Measurements from ENCODE around the gene ACSL1.

Gene ACSL1

DNA sequence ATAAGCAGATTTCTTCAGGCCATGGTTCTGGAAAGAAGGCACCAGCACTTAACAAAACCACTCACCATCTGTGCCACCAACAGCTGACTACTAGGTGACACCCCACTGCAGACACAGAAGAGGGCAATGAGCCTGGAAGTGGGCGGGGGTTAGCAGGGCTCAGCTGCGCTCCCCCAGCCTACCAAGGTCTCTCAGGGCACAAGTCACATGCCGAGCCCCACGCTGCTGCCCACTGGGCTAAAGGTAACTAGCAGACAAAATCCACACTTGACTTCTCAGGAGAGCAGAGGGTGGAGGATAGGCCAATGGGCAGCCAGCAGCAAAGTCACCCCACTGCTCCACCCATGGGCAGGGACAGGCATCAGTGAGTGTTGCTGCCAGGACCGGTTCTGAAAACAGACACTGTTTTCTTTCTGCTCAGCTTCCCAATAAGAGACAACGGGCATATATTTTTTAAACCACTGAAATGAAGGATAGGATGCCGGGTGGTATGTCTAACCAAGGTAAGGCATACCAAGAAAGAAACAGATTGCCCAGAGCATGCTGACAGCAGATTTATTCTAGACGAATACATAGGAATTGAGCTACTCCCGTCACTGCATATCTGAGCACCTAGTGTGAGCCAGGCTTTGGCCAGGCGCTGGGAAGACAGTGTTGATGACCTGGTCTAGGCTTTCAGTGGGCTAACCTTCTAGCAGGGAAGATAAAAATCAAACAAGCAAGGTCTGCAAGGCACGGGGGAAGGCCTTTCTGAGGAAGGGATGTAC, 20.1 kb downstream of the ACSL1 start:
- no peak overlapping the region for H3K4me3 ChIP-seq (ENCODE audit: low read depth, low read length)
- TF ChIP-seq MYC (IDR thresholded peaks at IDR 0.05; ENCODE audit: low read depth, low read length) (no peak), POLR2A (IDR thresholded peaks at IDR 0.05; ENCODE audit: extremely low read depth, insufficient read length) (no peak)
- TF ChIP-seq, protein P1, sequence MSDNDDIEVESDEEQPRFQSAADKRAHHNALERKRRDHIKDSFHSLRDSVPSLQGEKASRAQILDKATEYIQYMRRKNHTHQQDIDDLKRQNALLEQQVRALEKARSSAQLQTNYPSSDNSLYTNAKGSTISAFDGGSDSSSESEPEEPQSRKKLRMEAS (IDR thresholded peaks at IDR 0.05; ENCODE audit: low read depth, low read length) = no peak
- TF ChIP-seq, protein P2, sequence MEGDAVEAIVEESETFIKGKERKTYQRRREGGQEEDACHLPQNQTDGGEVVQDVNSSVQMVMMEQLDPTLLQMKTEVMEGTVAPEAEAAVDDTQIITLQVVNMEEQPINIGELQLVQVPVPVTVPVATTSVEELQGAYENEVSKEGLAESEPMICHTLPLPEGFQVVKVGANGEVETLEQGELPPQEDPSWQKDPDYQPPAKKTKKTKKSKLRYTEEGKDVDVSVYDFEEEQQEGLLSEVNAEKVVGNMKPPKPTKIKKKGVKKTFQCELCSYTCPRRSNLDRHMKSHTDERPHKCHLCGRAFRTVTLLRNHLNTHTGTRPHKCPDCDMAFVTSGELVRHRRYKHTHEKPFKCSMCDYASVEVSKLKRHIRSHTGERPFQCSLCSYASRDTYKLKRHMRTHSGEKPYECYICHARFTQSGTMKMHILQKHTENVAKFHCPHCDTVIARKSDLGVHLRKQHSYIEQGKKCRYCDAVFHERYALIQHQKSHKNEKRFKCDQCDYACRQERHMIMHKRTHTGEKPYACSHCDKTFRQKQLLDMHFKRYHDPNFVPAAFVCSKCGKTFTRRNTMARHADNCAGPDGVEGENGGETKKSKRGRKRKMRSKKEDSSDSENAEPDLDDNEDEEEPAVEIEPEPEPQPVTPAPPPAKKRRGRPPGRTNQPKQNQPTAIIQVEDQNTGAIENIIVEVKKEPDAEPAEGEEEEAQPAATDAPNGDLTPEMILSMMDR (IDR thresholded peaks at IDR 0.05; ENCODE audit: low read depth, low read length) = no peak
- DNase-seq (ENCODE audit: low read depth) = no peak

DNA sequence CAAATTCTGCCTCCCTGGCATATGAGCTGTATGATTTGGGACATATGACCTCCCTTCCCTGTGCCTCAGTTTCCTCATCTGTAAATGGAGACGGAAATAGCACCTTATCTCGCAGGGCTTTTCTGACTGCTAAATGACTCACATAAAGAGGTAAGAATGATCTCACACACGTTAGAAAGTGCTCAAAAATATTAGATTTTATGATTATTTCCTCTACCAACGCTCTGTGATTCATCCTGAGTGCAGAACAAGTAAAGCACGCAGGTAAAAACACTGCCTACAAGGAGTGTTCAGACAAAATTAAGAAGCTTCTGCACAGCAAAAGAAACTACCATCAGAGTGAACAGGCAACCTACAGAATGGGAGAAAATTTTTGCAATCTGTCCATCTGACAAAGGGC, 21.1 kb downstream of the ACSL1 start:
- no peak overlapping the region for H3K4me3 ChIP-seq (ENCODE audit: low read depth, low read length)
- TF ChIP-seq, protein P1 (IDR thresholded peaks at IDR 0.05; ENCODE audit: low read depth, low read length) = no peak
- no peak for TF ChIP-seq POLR2A (IDR thresholded peaks at IDR 0.05; ENCODE audit: extremely low read depth, insufficient read length)
- TF ChIP-seq, protein P2 (IDR thresholded peaks at IDR 0.05; ENCODE audit: low read depth, low read length) = no peak
- no peak for TF ChIP-seq MYC (IDR thresholded peaks at IDR 0.05; ENCODE audit: low read depth, low read length)
- no peak for DNase-seq (ENCODE audit: low read depth)

DNA sequence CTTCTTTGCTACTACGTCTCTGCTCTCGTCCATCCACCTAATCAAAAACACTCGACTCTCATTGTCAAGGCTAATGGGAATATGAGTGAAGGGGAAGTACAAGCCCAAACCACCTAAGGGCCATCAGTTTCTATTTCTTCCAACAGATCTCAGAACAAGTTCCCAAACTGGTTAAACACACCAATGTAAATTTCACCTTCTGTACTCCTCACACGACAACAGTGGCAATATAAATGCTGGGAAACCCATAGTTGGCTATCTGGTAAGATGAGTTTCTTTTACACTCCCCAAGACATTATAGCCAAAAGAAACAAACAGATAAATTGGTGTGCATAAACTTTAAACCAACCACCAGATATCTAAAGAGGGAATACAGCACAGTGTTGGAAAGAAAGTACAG, 21.9 kb downstream of the ACSL1 start:
- no peak overlapping the region for H3K4me3 ChIP-seq (ENCODE audit: low read depth, low read length)
- no peak for DNase-seq (ENCODE audit: low read depth)
- TF ChIP-seq, protein P2 (IDR thresholded peaks at IDR 0.05; ENCODE audit: low read depth, low read length) = no peak
- TF ChIP-seq MYC (IDR thresholded peaks at IDR 0.05; ENCODE audit: low read depth, low read length) (no peak), POLR2A (IDR thresholded peaks at IDR 0.05; ENCODE audit: extremely low read depth, insufficient read length) (no peak)
- TF ChIP-seq, protein P1 (IDR thresholded peaks at IDR 0.05; ENCODE audit: low read depth, low read length) = no peak

DNA sequence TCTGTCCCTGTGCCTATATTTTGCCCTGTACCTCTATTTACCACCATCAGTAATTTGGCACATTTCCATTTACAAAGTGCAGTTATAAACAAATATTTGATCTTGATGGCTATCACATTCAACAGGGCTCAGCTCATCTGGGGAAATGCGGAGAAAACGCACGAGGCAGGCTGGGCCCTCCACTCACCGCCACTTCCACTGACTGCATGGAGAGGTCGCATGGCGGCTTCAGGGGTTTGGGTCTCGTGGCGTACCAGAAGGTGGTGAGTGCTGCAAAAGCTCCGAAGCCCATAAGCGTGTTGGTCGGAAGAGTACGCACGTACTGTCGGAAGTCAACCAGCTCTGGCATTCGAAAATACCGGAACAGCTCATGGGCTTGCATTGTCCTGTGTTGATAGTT, 22.6 kb downstream of the ACSL1 start:
- TF ChIP-seq, protein P2 (IDR thresholded peaks at IDR 0.05; ENCODE audit: low read depth, low read length) = no peak
- TF ChIP-seq, protein P1 (IDR thresholded peaks at IDR 0.05; ENCODE audit: low read depth, low read length) = no peak
- no peak for TF ChIP-seq POLR2A (IDR thresholded peaks at IDR 0.05; ENCODE audit: extremely low read depth, insufficient read length)
- TF ChIP-seq MYC (IDR thresholded peaks at IDR 0.05; ENCODE audit: low read depth, low read length) = no peak
- H3K4me3 ChIP-seq (ENCODE audit: low read depth, low read length) = no peak overlapping the region
- DNase-seq (ENCODE audit: low read depth) = no peak

DNA sequence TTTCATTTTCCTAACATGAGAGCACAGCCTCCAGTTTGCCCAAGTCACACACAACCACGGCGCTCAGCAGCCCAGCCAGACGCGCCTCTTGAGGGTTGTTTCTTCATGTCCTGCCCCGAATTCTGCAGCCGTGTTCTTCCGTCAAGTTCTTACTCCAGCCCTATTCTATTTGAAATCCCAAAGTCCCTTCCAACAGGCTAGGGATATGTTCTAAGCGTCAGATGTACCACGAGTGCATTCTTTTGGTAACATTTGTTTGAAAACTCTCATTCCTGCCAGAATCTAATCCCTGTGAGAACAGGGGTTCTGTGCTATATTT, 23.1 kb downstream of the ACSL1 start:
- H3K4me3 ChIP-seq (ENCODE audit: low read depth, low read length) = no peak overlapping the region
- no peak for DNase-seq (ENCODE audit: low read depth)
- TF ChIP-seq, protein P2 (IDR thresholded peaks at IDR 0.05; ENCODE audit: low read depth, low read length) = no peak
- TF ChIP-seq, protein P1 (IDR thresholded peaks at IDR 0.05; ENCODE audit: low read depth, low read length) = no peak
- TF ChIP-seq POLR2A (IDR thresholded peaks at IDR 0.05; ENCODE audit: extremely low read depth, insufficient read length) (no peak), MYC (IDR thresholded peaks at IDR 0.05; ENCODE audit: low read depth, low read length) (no peak)

All from NB4 (cell line).